ENCODE data around the gene PLEKHB2. TPM values are rescaled to one million over a fixed set of nuclear protein-coding genes. Genes with fewer than 3 reads are reported as not detected.
A peak's percentile ranks its signal among the peaks of the same experiment; 100 is the strongest.

PLEKHB2 gene
- total RNA-seq, 1 experiment from 2014 or later = 72.0 TPM

DNA sequence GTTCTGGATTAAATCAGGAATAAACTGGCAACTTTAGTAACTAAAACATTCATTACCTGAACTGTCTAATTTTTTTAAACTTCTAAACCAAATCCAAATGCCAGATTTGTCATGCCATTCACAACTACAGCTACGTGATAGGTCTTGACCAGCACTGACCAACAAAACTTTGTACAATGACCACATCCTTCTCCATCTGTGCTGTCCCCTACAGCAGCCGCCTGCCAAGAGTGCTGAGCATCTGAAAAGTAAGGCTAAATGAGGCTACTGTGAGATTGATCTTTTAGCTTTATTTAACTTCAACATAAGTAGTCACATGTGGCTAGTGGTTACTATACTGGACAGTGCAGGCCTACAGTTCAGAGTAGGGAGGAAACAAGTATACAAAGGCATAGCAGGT lies 19.5 kb upstream of the PLEKHB2 start:
- intact Hi-C loops (cut with micrococcal nuclease; ENCODE audit: unreplicated experiment) (no loop called here), in situ Hi-C loops (cut with HindIII; ENCODE audit: low pct_unique_long_range_greater_than_20kb, low sequenced_read_pairs) (no loop called here)
- H3K4me3 ChIP-seq (ENCODE audit: low read depth in 2 of 2, low read length in 2 of 2) = no peak overlapping the region
- H3K36me3 ChIP-seq (ENCODE audit: control insufficient read depth, insufficient read depth, low read length) = peaks cover 28% of the 10 kb centered on the region
- H3K27ac ChIP-seq (ENCODE audit: low read length) = no peak overlapping the region
- POLR2A ChIA-PET = no interaction called here
- DNase-seq (ENCODE audit: low read depth, low spot score) (no peak), ATAC-seq (no peak)
- no TSS peak for BruUV-seq (replicated peaks)
- H3K9me3 ChIP-seq (ENCODE audit: control insufficient read depth, insufficient read depth, low read depth, low read length) = no peaks in the 10 kb centered on the region
- no peaks in the 10 kb centered on the region for H3K27me3 ChIP-seq (ENCODE audit: control insufficient read depth, insufficient read depth, low read length)
- TF ChIP-seq, protein P1, sequence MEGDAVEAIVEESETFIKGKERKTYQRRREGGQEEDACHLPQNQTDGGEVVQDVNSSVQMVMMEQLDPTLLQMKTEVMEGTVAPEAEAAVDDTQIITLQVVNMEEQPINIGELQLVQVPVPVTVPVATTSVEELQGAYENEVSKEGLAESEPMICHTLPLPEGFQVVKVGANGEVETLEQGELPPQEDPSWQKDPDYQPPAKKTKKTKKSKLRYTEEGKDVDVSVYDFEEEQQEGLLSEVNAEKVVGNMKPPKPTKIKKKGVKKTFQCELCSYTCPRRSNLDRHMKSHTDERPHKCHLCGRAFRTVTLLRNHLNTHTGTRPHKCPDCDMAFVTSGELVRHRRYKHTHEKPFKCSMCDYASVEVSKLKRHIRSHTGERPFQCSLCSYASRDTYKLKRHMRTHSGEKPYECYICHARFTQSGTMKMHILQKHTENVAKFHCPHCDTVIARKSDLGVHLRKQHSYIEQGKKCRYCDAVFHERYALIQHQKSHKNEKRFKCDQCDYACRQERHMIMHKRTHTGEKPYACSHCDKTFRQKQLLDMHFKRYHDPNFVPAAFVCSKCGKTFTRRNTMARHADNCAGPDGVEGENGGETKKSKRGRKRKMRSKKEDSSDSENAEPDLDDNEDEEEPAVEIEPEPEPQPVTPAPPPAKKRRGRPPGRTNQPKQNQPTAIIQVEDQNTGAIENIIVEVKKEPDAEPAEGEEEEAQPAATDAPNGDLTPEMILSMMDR (IDR thresholded peaks at IDR 0.05) = no peak
- TF ChIP-seq POLR2AphosphoS5 (IDR thresholded peaks at IDR 0.05; ENCODE audit: low read depth, low read length) (no peak), TCF7L2 (IDR thresholded peaks at IDR 0.05; ENCODE audit: low read depth, low read length) (no peak), REST (IDR thresholded peaks at IDR 0.05; ENCODE audit: insufficient read depth in 1 of 2, low read depth in 2 of 2, low read length in 1 of 2) (no peak), SIN3A (IDR thresholded peaks at IDR 0.05; ENCODE audit: borderline replicate concordance, insufficient read depth, low read depth, low read length) (no peak)
- no peaks in the 10 kb centered on the region for H3K4me1 ChIP-seq (ENCODE audit: control insufficient read depth, insufficient read depth, low read length)
- CTCF ChIA-PET = interaction anchor here (0.6 kb wide), 1 partner anchor 35 kb away, joined by 7 read pairs; no protein-coding TSS in a partner anchor

DNA sequence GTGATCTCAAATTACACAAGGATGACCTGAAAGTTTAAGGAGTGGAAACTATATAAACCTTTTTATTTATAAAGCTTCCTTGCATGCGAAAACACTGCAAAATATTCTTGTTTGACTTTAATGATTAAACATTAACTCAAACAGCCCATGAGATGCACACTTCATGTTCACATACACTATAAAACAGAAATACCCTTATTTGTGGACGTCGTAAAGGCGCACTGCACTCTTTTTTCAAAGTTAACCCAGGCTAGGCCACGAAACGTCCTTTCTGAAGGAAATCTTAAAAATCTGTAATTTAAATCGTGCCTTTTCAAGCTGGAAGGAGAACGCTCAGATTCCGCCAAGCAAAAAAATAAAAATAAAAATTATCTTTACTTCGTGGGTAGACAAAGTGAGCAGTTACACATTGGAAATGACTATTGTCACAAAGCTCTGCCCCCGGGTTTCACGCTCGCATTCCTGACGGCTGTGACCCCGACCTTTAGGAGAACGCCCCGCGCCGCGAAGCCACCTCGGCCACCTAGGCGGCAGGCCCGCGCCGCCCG lies 12.6 kb upstream of the PLEKHB2 start:
- H3K4me3 ChIP-seq (ENCODE audit: low read depth in 2 of 2, low read length in 2 of 2) = peak overlapping the region; percentile 75 to 88
- DNase-seq (ENCODE audit: low read depth, low spot score) = no peak
- no peaks in the 10 kb centered on the region for H3K9me3 ChIP-seq (ENCODE audit: control insufficient read depth, insufficient read depth, low read depth, low read length)
- no peak for ATAC-seq
- in situ Hi-C loops (cut with HindIII; ENCODE audit: low pct_unique_long_range_greater_than_20kb, low sequenced_read_pairs) = no loop called here
- intact Hi-C loops (cut with micrococcal nuclease; ENCODE audit: unreplicated experiment) = no loop called here
- H3K36me3 ChIP-seq (ENCODE audit: control insufficient read depth, insufficient read depth, low read length) = peaks cover 9% of the 10 kb centered on the region
- H3K4me1 ChIP-seq (ENCODE audit: control insufficient read depth, insufficient read depth, low read length) = no peaks in the 10 kb centered on the region; the same call in 1 of the 2 replicates
- H3K27ac ChIP-seq (ENCODE audit: low read length) = peak overlapping the region; percentile 97
- no peaks in the 10 kb centered on the region for H3K27me3 ChIP-seq (ENCODE audit: control insufficient read depth, insufficient read depth, low read length)
- CTCF ChIA-PET = no interaction called here
- TF ChIP-seq POLR2AphosphoS5 (IDR thresholded peaks at IDR 0.05; ENCODE audit: low read depth, low read length) (no peak), TCF7L2 (IDR thresholded peaks at IDR 0.05; ENCODE audit: low read depth, low read length) (no peak), SIN3A (IDR thresholded peaks at IDR 0.05; ENCODE audit: borderline replicate concordance, insufficient read depth, low read depth, low read length) (no peak), REST (IDR thresholded peaks at IDR 0.05; ENCODE audit: insufficient read depth in 1 of 2, low read depth in 2 of 2, low read length in 1 of 2) (no peak)
- TF ChIP-seq, protein P1 (IDR thresholded peaks at IDR 0.05) = no peak
- no TSS peak for BruUV-seq (replicated peaks)
- POLR2A ChIA-PET = interaction anchor here (0.6 kb wide), 1 partner anchor 1010 kb away, joined by 3 read pairs; no protein-coding TSS in a partner anchor

Data from Panc1 (cell line).